SH-SY5Y (cell line): ENCODE data around the gene KLHL14.

Experiments
- GATA2 ChIP-seq: IDR thresholded peaks from 2 replicates; pipeline ENCODE4 v1.6.1; 2011; ENCODE audit warnings: mild to moderate bottlenecking, low read depth, low read length
- GATA3 ChIP-seq: IDR thresholded peaks from 2 replicates; pipeline ENCODE4 v1.6.1; 2011; ENCODE audit warnings: low read depth, mild to moderate bottlenecking, low read length, moderate library complexity

The KLHL14 gene

GRCh38 chr18:32717126-32717525 is 55.7 kb downstream of the KLHL14 start:
- no peak for TF ChIP-seq GATA3
- TF ChIP-seq GATA2: no peak

DNA sequence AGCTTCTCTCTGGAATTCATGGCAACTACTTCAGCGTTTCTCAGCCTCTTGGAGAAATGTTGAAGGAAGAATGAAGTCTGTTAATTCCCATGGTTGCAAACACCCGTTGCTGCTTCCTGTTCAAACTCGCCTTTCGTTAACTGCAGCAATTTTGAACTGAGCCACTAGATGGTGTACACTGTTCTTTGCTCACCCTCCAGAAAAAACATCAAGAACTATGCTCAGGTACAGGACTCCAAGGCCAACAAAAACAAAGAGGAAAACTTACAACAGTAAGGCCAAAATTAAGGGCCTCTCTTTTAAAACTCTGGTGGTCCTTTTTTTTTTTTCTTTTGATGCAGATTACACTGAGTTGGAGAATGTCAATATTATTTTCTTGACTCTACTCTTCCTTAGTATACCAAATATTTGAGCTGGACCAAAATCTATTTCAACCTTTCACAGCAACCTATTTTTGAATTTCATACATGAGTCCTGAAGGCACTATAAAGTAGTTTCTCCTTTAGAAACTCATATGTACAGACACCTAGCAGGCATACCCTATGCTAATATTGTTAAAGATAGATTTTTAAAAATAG is 58.2 kb downstream of the KLHL14 start:
- no peak for TF ChIP-seq GATA2
- no peak for TF ChIP-seq GATA3

DNA sequence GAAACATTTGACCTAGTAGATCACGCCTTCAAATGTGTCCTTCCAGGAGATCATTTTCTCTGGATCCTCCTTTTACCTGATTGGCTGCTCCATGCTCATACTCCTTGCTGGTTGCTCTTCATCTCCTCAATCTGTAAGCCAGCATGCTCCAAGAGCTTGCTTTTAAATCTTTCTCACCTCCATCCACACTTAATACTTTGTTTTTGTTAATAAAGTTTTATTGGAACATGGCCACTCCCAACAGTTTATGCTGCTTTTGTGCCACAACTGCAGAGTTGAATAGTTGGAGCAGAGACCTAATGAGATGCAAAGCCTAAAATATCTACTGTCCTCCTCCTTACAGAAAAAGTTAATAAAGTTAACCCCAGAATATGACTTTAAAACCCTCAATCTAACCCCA is 60.0 kb downstream of the KLHL14 start:
- TF ChIP-seq GATA2: no peak
- no peak for TF ChIP-seq GATA3

DNA sequence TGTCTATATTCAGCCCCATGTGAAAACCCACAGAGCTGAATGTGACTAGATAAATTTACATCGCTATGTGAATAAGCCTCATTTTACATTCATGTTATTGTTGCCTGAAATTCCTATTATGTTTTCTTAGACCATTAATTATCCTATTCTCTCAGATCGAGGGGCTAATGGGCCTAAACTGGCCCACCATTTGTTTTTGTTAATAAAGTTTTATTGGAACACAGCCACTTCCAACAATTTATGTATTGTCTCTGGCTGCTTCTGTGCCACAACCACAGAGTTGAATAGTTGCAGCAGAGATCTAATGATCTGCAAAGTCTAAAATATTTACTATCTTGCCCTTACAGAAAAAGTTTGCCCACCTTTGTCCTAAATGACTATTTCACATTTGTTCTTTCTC is 61.0 kb downstream of the KLHL14 start:
- TF ChIP-seq GATA2: no peak
- TF ChIP-seq GATA3: no peak

DNA sequence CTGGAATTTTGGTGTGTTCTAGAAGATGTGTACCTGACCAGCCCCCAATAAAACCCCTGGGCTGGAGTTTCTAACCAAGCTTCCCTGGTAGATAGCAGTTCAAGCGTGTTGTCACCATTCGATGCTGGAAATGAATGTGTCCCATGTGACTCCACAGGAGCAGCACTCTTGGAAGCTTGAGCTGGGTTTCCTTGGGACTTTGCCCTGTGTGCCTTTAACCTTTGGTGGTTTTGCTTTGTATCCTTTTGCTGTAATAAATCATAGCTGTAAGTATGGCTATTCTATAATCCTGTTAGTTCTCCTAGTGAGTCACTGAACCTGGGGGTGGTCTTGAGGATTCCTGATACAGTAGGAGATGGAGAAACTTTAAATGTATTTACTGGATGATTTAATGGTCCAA is 65.2 kb downstream of the KLHL14 start:
- TF ChIP-seq GATA2 (no peak), GATA3 (no peak)

DNA sequence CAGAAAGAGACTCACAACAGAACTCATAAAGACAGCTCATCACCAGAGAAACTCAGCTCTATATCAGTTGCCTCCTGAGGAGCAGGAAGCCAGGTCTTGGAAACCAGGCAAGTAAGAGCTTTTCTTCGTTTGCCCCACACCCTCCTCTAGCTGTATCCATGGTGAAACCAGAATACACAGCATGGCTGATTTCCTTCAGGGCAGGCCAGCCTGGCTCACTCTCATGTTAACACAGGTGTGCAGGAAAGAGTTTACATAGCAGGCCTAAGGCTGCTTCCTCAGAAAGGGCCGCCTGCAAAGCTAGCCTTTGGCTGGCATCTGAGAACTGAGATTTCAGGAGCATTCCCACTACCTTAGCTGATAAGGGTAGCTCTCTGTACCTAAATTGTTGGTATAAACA is 65.7 kb downstream of the KLHL14 start:
- TF ChIP-seq GATA2 (no peak), GATA3 (no peak)

- TF ChIP-seq GATA2 (no peak), GATA3 (no peak)
Measured at GRCh38 chr18:32701313-32701712, 71.5 kb downstream of the KLHL14 start.

DNA sequence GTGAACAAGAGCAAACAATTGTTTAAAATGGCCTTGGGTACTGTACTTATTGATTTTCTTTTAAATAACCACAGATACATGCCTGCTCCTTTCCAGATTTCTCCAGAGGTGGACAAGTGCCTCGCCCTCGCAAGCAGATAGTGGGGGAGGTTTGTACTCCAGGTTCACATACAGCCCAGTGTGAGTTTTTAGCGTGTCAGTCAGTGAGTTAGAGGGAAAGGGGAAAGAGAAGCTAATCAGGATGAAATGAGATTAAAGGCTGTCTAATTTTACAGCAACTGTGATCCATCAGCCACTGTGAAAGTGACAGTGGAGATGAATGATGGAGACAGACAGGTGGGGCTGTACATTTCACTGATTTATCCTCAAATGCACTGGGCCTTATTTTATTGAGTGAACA is 74.7 kb downstream of the KLHL14 start:
- TF ChIP-seq GATA3 (no peak), GATA2 (no peak)

DNA sequence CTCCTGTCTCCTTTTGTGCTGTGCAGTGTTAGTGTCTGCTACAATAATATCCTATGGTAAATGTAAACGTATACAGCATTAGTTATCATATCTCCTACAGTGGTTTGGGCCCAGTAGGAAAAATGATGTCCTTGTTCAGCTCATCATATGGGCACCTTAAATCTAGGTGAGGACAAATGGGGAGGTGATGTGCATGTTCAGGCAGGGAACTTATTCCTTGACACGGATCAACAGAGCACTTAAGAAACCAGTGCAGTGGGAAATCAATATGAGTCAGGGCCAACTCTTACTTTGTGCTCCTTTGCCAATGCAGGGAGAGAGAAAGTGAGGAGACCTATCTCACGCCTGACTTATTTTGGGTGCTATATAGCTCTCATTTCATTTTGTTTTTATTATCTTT is 76.4 kb downstream of the KLHL14 start:
- TF ChIP-seq GATA2 (no peak), GATA3 (no peak)

- TF ChIP-seq GATA2 (no peak), GATA3 (no peak)
Measured at GRCh38 chr18:32695534-32695933, 77.3 kb downstream of the KLHL14 start.

DNA sequence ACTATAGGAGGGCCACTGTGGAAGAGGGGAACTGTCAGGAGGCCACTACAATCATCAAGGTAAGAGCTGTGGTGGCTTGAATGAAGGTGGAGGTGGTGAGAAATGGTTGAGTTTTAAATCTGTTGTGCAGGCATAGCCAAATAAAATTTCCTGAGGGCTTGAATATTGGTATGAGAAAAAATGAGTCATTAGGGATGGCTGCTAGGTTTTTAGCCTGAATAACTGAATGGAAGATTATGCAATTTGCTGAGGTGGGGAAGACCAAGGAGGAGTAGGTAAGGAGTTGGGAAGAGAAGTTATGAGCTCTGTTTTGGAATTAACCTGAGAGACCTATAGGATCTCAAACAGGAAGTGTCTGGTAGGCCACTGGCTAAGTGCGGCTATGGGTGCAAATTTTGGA is 84.0 kb downstream of the KLHL14 start:
- TF ChIP-seq GATA2 (no peak), GATA3 (no peak)

GRCh38 chr18:32684940-32685339 is 87.9 kb downstream of the KLHL14 start:
- no peak for TF ChIP-seq GATA2
- TF ChIP-seq GATA3: no peak

DNA sequence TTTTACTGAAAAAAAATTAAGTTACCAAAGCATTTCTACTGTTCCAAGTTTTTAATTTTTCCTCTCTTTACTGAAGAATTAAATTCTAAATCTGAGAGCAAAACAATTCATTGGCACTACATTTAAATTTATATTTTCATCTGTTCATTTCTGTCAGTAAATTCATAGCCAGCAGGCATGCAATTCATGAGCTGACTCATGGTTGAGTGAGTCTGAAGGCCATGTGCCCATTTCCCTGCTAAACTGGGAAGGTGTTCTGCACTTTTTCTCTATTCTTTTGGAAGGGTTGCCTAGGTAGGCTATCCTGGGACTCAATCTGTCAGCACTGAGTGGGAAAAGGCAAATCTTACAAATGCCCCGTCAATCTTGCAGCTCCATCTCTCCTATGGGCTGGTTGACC is 88.7 kb downstream of the KLHL14 start:
- TF ChIP-seq GATA2 (no peak), GATA3 (no peak)

- TF ChIP-seq GATA3 (no peak), GATA2 (no peak)
Measured at GRCh38 chr18:32683044-32683443, 89.8 kb downstream of the KLHL14 start.

GRCh38 chr18:32677578-32677977 is 95.2 kb downstream of the KLHL14 start:
- TF ChIP-seq GATA3: no peak
- no peak for TF ChIP-seq GATA2

GRCh38 chr18:32674491-32674890 is 98.3 kb downstream of the KLHL14 start:
- no peak for TF ChIP-seq GATA2
- no peak for TF ChIP-seq GATA3

DNA sequence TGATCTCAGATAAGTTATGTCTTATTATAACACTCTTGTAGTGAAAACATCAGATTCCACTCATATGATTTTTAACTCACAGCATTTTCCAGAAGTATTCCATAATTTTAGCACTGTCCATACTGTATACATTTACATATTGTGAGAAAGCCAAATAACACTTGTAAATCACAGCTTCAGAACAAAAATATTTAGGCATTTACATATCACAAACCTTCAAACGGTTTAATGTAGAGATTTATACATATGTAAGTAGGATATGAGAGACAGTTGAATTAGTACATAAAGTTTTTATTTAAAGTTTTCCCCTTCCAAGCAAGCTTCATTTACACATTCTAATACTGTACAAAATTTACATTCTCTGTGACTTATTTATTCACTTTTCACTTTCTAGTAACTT is 100.4 kb downstream of the KLHL14 start:
- no peak for TF ChIP-seq GATA2
- no peak for TF ChIP-seq GATA3
